GM18498 (cell line): ENCODE measurements around the gene KRT4.
"Not testable (repeated sequence)": the region's sequence is repeated elsewhere in the genome, so short reads cannot be mapped to it uniquely, and the experiment has no call there.

Experiments used
- ATAC-seq: cut with Tn5 transposase; IDR thresholded peaks from one replicate; pipeline ENCODE4 v1.9.1; 2021; ENCODE audit warnings: mild to moderate bottlenecking, moderate library complexity; ENCODE audit not compliant: unreplicated experiment

KRT4 gene

GRCh38 chr12:52813885-52814709 is at the start of gene KRT4:
TSS of gene KRT4 (minus strand) at chr12:52814116. CDS start at chr12:52814058, 58 bp downstream.
- no peak for ATAC-seq

GRCh38 chr12:52862023-52862422 is 48.1 kb upstream of the KRT4 start:
- no peak for ATAC-seq

GRCh38 chr12:52861511-52861910 is 47.6 kb upstream of the KRT4 start:
- ATAC-seq = no peak

GRCh38 chr12:52860102-52860823 is 46.3 kb upstream of the KRT4 start:
- ATAC-seq = no peak

GRCh38 chr12:52857500-52857899 is 43.6 kb upstream of the KRT4 start:
- ATAC-seq = no peak

GRCh38 chr12:52856787-52857186 is 42.9 kb upstream of the KRT4 start:
- no peak for ATAC-seq

- not testable (repeated sequence) for ATAC-seq
These were observed 42.2 kb upstream of the KRT4 start for GRCh38 chr12:52856077-52856476.

- ATAC-seq = no peak
These were observed 37.9 kb upstream of the KRT4 start for GRCh38 chr12:52851787-52852186.

GRCh38 chr12:52850681-52851080 is 36.8 kb upstream of the KRT4 start:
- no peak for ATAC-seq

GRCh38 chr12:52849511-52849910 is 35.6 kb upstream of the KRT4 start:
- no peak for ATAC-seq

GRCh38 chr12:52848661-52849255 is 34.8 kb upstream of the KRT4 start, which contains the start of gene KRT78:
TSS of gene KRT78 (minus strand) at chr12:52848994. CDS start at chr12:52848930, 64 bp downstream.
- ATAC-seq = no peak

GRCh38 chr12:52847335-52848102 is 33.6 kb upstream of the KRT4 start:
- ATAC-seq = no peak

- ATAC-seq = no peak
These were observed 32.5 kb upstream of the KRT4 start for GRCh38 chr12:52846356-52846970.

GRCh38 chr12:52845946-52846345 is 32.0 kb upstream of the KRT4 start:
- ATAC-seq = no peak

GRCh38 chr12:52844386-52844785 is 30.5 kb upstream of the KRT4 start:
- ATAC-seq = no peak

- ATAC-seq = no peak
These were observed 25.7 kb upstream of the KRT4 start for GRCh38 chr12:52839436-52840105.

GRCh38 chr12:52838609-52839435 is 24.9 kb upstream of the KRT4 start:
- ATAC-seq = no peak

- ATAC-seq = no peak
These were observed 24.1 kb upstream of the KRT4 start for GRCh38 chr12:52837781-52838608.
